Measurements from ENCODE around the gene BABAM2. TPM values are rescaled to one million over a fixed set of nuclear protein-coding genes. Genes with fewer than 3 reads are reported as not detected.

The BABAM2 gene
- total RNA-seq, 1 experiment from 2014 or later: 27.1 TPM

GRCh38 chr2:28247734-28248133 is 357.2 kb downstream of the BABAM2 start:
- Histone ChIP-seq H3K23me2 (ENCODE audit: insufficient read length, low read depth, low read length, poor library complexity, severe bottlenecking) (no peaks in the 10 kb centered on the region), H3K23ac (ENCODE audit: insufficient read length, low read depth, low read length) (no peak overlapping the region), H3K4me2 (ENCODE audit: insufficient read depth, insufficient read length, low read length) (no peak overlapping the region), H2BK120ac (ENCODE audit: low read depth, low read length, poor library complexity, severe bottlenecking) (no peak overlapping the region), H2AFZ (ENCODE audit: low read length) (no peak overlapping the region), H4K5ac (ENCODE audit: insufficient read length, low read depth, low read length) (no peak overlapping the region), H3K27me3 (ENCODE audit: insufficient read depth, low read length) (no peaks in the 10 kb centered on the region), H3K14ac (ENCODE audit: insufficient read depth, low read length) (no peak overlapping the region), H3K4me1 (ENCODE audit: insufficient read depth, low read length) (no peaks in the 10 kb centered on the region; the same call in 1 of the 2 replicates), H3T11ph (ENCODE audit: low read length) (no peak overlapping the region), H2BK15ac (ENCODE audit: low read depth, low read length) (no peak overlapping the region), H2BK5ac (ENCODE audit: insufficient read length, low read length) (no peak overlapping the region), H4K91ac (ENCODE audit: insufficient read length, low read depth, low read length) (no peak overlapping the region), H2AK5ac (ENCODE audit: insufficient read length, low read length) (no peak overlapping the region), H3K79me2 (ENCODE audit: insufficient read depth, low read length) (no peaks in the 10 kb centered on the region), H3K79me1 (ENCODE audit: insufficient read depth, low read depth, low read length, poor library complexity, severe bottlenecking) (no peaks in the 10 kb centered on the region), H3K18ac (ENCODE audit: insufficient read length, low read depth, low read length) (no peak overlapping the region), H3K56ac (ENCODE audit: insufficient read length, low read depth, low read length) (no peak overlapping the region), H4K20me1 (ENCODE audit: control insufficient read depth, insufficient read depth, insufficient read length) (no peaks in the 10 kb centered on the region), H3K27ac (ENCODE audit: insufficient read length, low read depth, low read length) (no peak overlapping the region), H3K9ac (ENCODE audit: extremely low read depth, insufficient read length, low read length) (no peak overlapping the region), H2BK20ac (ENCODE audit: low read depth, low read length, poor library complexity, severe bottlenecking) (no peak overlapping the region), H4K8ac (replicated peaks; ENCODE audit: insufficient read length, low read depth, low read length) (no peak overlapping the region), H3K9me3 (ENCODE audit: control insufficient read depth, low read depth, low read length) (no peaks in the 10 kb centered on the region), H3K4ac (ENCODE audit: low read depth, low read length) (no peak overlapping the region), H2BK12ac (ENCODE audit: insufficient read length, low read depth, low read length) (no peak overlapping the region)
- H3K4me3 Mint-ChIP-seq: no peak overlapping the region
- no peaks in the 10 kb centered on the region for H3K36me3 Mint-ChIP-seq (ENCODE audit: insufficient read depth in 1 of 3, low read depth in 3 of 3)
- no peaks in the 10 kb centered on the region for H3K4me1 Mint-ChIP-seq
- H3K9me3 Mint-ChIP-seq: no peaks in the 10 kb centered on the region
- no peaks in the 10 kb centered on the region for H3K27me3 Mint-ChIP-seq (ENCODE audit: low read depth)
- H3K27ac Mint-ChIP-seq: no peak overlapping the region
- DNase-seq: no peak
- no peak for TF ChIP-seq CTCF (conservative IDR thresholded peaks at IDR 0.05)

Measured in H9 (cell line).